Loucy (cell line): ENCODE results near the gene CEP85L.

Experiments used
- CTCF ChIP-seq: fragments of 200-600 bp; sonication (generic); conservative IDR thresholded peaks from 2 replicates; pipeline ENCODE4 v1.5.1; 2014; ENCODE audit warnings: mild to moderate bottlenecking, antibody characterized with exemption, low read length
- EZH2phosphoT487 ChIP-seq: fragments of 200-600 bp; IDR thresholded peaks from 2 replicates; pipeline ENCODE4 v1.6.1; 2018; ENCODE audit warnings: antibody characterized with exemption, mild to moderate bottlenecking, moderate library complexity, borderline replicate concordance

DNA sequence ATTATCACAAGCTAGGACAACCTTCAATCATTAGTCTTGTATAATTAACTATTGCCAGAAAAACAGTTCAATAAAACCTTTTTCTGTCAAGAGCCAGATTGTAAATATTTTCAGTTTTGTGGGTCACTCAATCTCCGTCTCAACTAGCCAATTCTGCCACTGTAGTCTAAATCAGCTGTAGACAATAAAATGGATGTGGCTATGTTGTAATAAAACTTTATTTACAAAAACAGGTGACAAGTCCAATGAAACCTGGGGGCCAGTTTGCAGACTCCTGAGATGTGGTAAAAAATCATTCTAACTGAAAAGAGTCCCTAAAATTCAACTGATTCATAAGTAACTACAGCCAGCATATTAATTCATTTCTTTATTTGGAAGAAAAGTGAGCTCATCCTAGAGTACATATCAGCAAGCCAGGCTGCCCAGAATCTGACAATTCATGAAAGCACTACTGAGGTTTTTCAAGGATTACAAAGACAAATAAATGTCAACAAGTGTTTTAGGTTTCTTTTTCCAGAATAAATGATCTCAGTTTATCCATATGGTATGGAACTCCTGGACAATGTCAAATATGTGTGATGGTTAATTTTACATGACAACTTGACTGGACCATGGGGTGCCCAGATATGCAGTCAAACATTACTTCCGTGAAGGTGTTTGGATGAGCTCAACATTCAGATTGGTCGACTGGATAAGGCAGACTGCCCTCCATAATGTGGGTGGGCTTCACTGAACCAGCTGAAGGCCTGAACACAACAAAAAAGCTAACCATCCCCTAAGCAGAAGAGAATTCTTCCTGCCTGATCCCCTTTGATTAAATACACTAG lies 15.3 kb downstream of the CEP85L start:
- TF ChIP-seq CTCF (no peak), EZH2phosphoT487 (no peak)
